Adrenal gland (tissue), 12 donors: ENCODE measurements around the gene KCTD11. TPM values are rescaled to one million over a fixed set of nuclear protein-coding genes. Genes with fewer than 3 reads are reported as not detected.

Experiments
- DNase-seq, 7 donors: peaks; one replicate each; pipeline ENCODE4 v3.0.0-alpha.2; 2019 to 2020
- H3K27ac ChIP-seq, 5 donors: fragments of 200-600 bp; sonication (generic) in 4 of 5; 1 replicate in 3 of 5; 2 replicates in 2 of 5; pipeline versions ENCODE4 v1.5.1 to v1.8.0; 2016 to 2020; ENCODE audit warnings: mild to moderate bottlenecking in 1 of 5
- H3K27me3 ChIP-seq: fragments of 200-600 bp; 2 replicates; pipeline ENCODE4 v1.8.0; 2021
- H3K36me3 ChIP-seq, 2 donors: fragments of 200-600 bp; replicated peaks in 1 of 2; 1 replicate in 1 of 2; 2 replicates in 1 of 2; pipeline versions ENCODE4 v1.5.1 to v1.8.0; 2018 to 2022
- H3K4me1 ChIP-seq, 2 donors: fragments of 200-600 bp; replicated peaks in 1 of 2; 1 replicate in 1 of 2; 2 replicates in 1 of 2; pipeline versions ENCODE4 v1.5.1 to v1.8.0; 2018 to 2021
- H3K4me3 ChIP-seq, 4 donors: fragments of 200-600 bp; sonication (generic) in 3 of 4; one replicate each; pipeline ENCODE4 v1.5.1; 2016 to 2018
- H3K9me3 ChIP-seq, 3 donors: fragments of 200-600 bp; sonication (generic) in 1 of 3; replicated peaks in 1 of 3; 1 replicate in 2 of 3; 2 replicates in 1 of 3; pipeline versions ENCODE4 v1.5.1 to v1.8.0; 2016 to 2021
- CTCF ChIP-seq, 6 experiments: fragments of 450-650 bp in 4 of 6; fragments of 200-600 bp in 2 of 6; sonication (generic) in 1 of 6; IDR thresholded peaks; 1 replicate in 5 of 6; 2 replicates in 1 of 6; pipeline versions ENCODE4 v1.5.1 to v1.8.0; 2016 to 2021; ENCODE audit warnings: antibody characterized with exemption in 6 of 6, mild to moderate bottlenecking in 2 of 6, moderate library complexity in 1 of 6
- POLR2A ChIP-seq, 2 donors: fragments of 450-650 bp; IDR thresholded peaks; one replicate each; pipeline ENCODE4 v1.6.1; 2017; ENCODE audit warnings: antibody characterized with exemption in 2 of 2, mild to moderate bottlenecking in 2 of 2, moderate library complexity in 1 of 2
- WGBS, 4 donors: extraction: QIAGEN DNeasy Blood & Tissue Kit in 2 of 4; methylation state at CpG; one replicate each; pipeline versions ENCODE4 v1.1.5 to v1.1.7; 2013 to 2017; 5-methylcytosine and 5-hydroxymethylcytosine counted together
- intact Hi-C, 2 donors: fragments of 100-400 bp; cut with DNase I; formaldehyde crosslinking; loops; one replicate each; pipeline versions ENCODE4 v1.14.1 to v1.15.0; 2022 to 2023
- polyA plus RNA-seq, 3 donors: library from polyadenylated mRNA; stranded (reverse); fragments of 200-250 nt in 2 of 3; fragments of 350-450 nt in 1 of 3; fragmentation: Illumina TruSeq in 1 of 3; extraction: RNeasy Lipid Tissue Mini Kit (QIAGEN cat#74804) in 1 of 3; gene quantifications; one replicate each; pipeline ENCODE4 v1.2.3, GENCODE V29; 2013 to 2014
- total RNA-seq, 9 donors: library from RNA; depleted of rRNA in 4 of 9; stranded (reverse); fragments of >200 nt in 4 of 9; fragments of 120-200 nt in 1 of 9; fragmentation: NEBNext Ultra II Directional in 1 of 9; extraction: Animal tissue kit (Norgen Biotek cat#: 25700) in 1 of 9; gene quantifications; one replicate each; pipeline versions ENCODE4 v1.1.0 to v1.2.4, GENCODE V29; 2013 to 2023
- donor health status: healthy with polysubstance abuse.
- donor health status: Bipolar disorder and iron deficiency.
- donor health status: DM: yes; HTN: yes; CAD: no.
- donor health status: DM: no; HTN: no; CAD: no.
- donor health status: DM: no; HTN: no; CAD: no.
- donor health status: DM: yes; HTN: yes; CAD: no.

Gene KCTD11
- total and polyA plus RNA-seq, 12 donors = 5.2 to 13.8 (median 10.3) TPM

GRCh38 chr17:7313890-7314718 lies 37.9 kb upstream of the KCTD11 start:
- intact Hi-C loops = no loop called here
- Histone ChIP-seq H3K9me3 (no peaks in the 10 kb centered on the region), H3K27me3 (no peaks in the 10 kb centered on the region), H3K27ac (peak overlapping the region; percentile 33 to 100 (median 93)), H3K4me3 (peak overlapping the region in 3 of 4 donors; percentile 43 to 99 (median 77)), H3K4me1 (peaks cover 29 to 61% of the 10 kb centered on the region in 2 donors), H3K36me3 (peaks cover 0 to 69% of the 10 kb centered on the region in 2 donors)
- 41 to 43% (median 42%) methylated on average over 9 of the region's 9 CpGs for WGBS, 4 donors
- no peak for DNase-seq
- TF ChIP-seq POLR2A (IDR thresholded peaks at IDR 0.05) = no peak
- no peak for TF ChIP-seq CTCF (IDR thresholded peaks at IDR 0.05)

- no peaks in the 10 kb centered on the region for H3K27me3 ChIP-seq
- H3K4me1 ChIP-seq = peaks cover 22 to 52% of the 10 kb centered on the region in 2 donors
- peak; percentile 89 to 96 (median 93) for DNase-seq
- H3K36me3 ChIP-seq = peaks cover 0 to 64% of the 10 kb centered on the region in 2 donors
- intact Hi-C loops = no loop called here
- H3K4me3 ChIP-seq = peak within 1 kb of the TSS in 3 of 4 donors; percentile 43 to 99 (median 77)
- H3K9me3 ChIP-seq = no peaks in the 10 kb centered on the region
- peak in 1 of 6 experiments; percentile 1 for TF ChIP-seq CTCF (IDR thresholded peaks at IDR 0.05)
- TF ChIP-seq POLR2A (IDR thresholded peaks at IDR 0.05) = peak; percentile 78 to 85
- WGBS, 4 donors = 0% methylated on average over 9 to 95 of the region's 95 CpGs
- H3K27ac ChIP-seq = peak within 1 kb of the TSS; percentile 43 to 100 (median 93)
These were observed 37.0 kb upstream of the KCTD11 start, which contains the start of gene GPS2 for GRCh38 chr17:7314719-7315569. Gene GPS2 (minus strand): TSS chr17:7315360. CDS start chr17:7315052, 308 bp downstream.

- Histone ChIP-seq H3K36me3 (peaks cover 0 to 64% of the 10 kb centered on the region in 2 donors), H3K4me3 (peak overlapping the region in 3 of 4 donors; percentile 43 to 99 (median 77))
- WGBS, 4 donors = 12 to 37% (median 25%) methylated on average over 17 to 30 of the region's 30 CpGs
These were observed 36.3 kb upstream of the KCTD11 start for GRCh38 chr17:7315570-7316235.

More at GRCh38 chr17:7315570-7316235, 36.3 kb upstream of the KCTD11 start:
- Histone ChIP-seq H3K4me1 (peaks cover 22 to 46% of the 10 kb centered on the region in 2 donors), H3K27me3 (no peaks in the 10 kb centered on the region), H3K9me3 (no peaks in the 10 kb centered on the region), H3K27ac (peak overlapping the region; percentile 43 to 100 (median 93))
- DNase-seq = peak in 2 of 7 donors; percentile 58 to 76
- intact Hi-C loops = no loop called here
- TF ChIP-seq POLR2A (IDR thresholded peaks at IDR 0.05) (no peak), CTCF (IDR thresholded peaks at IDR 0.05) (no peak)
